ENCODE data around the gene ZBTB25. TPM values are rescaled to one million over a fixed set of nuclear protein-coding genes. Genes with fewer than 3 reads are reported as not detected.

The ZBTB25 gene
- total and polyA plus RNA-seq, 10 of the 15 experiments (the other 5 are each of a cell fraction or from before 2014, with no cell fraction given), result 4.1 to 33.9 (median 9.7) TPM

- ChIA-PET POLR2A (interaction anchor here (1.1 kb wide), 1 partner anchor 218 kb away, joined by 3 read pairs; no protein-coding TSS in a partner anchor), RAD21 (ENCODE audit: unreplicated experiment) (interaction anchor here (1.0 to 1.3 kb wide), 4 partner anchors 21 to 80 kb away, joined by 3 to 4 read pairs (median 3); no protein-coding TSS in a partner anchor), SMC1A (ENCODE audit: uncharacterized antibody, unreplicated experiment) (interaction anchor here (1.0 to 3.6 kb wide), 6 partner anchors 8 to 55 kb away, joined by 3 to 12 read pairs (median 5); no protein-coding TSS in a partner anchor), CTCF (interaction anchor here (0.6 to 3.3 kb wide), 7 partner anchors 8 to 525 kb away, joined by 3 to 13 read pairs (median 5); no protein-coding TSS in a partner anchor)
- no peak overlapping the region for H3K4me3 ChIP-seq
- H4K20me1 ChIP-seq (ENCODE audit: control insufficient read depth, insufficient read depth), result no peaks in the 10 kb centered on the region
- no peak overlapping the region for H2AFZ ChIP-seq (ENCODE audit: control insufficient read depth, low read depth, low read length)
- WGBS (ENCODE audit: insufficient coverage, insufficient replicate concordance, low lambda C conversion rate, missing lambda C conversion rate), result 100% methylated on average over 6 of the region's 6 CpGs
- peaks cover 3% of the 10 kb centered on the region; the same call in 1 of the 2 replicates for H3K4me1 ChIP-seq (ENCODE audit: control insufficient read depth, insufficient read depth, low read length)
- H3K9ac ChIP-seq (ENCODE audit: control insufficient read depth, insufficient read depth, low read length), result no peak overlapping the region
- H3K79me2 ChIP-seq (ENCODE audit: control insufficient read depth, insufficient read depth, low read length), result no peaks in the 10 kb centered on the region
- FAIRE-seq (no peak), ATAC-seq (no peak), DNase-seq (ENCODE audit: low read depth, low spot score) (no peak)
- intact Hi-C loops (cut with micrococcal nuclease; ENCODE audit: unreplicated experiment) (no loop called here), in situ Hi-C loops (cut with MboI) (no loop called here)
- no peaks in the 10 kb centered on the region for H3K9me3 ChIP-seq (replicated peaks; ENCODE audit: control insufficient read depth, insufficient read depth, low read length)
- H3K36me3 ChIP-seq (ENCODE audit: control insufficient read depth in 2 of 2, insufficient read depth in 2 of 2, low read length in 1 of 2), result peaks cover 17 to 30% of the 10 kb centered on the region in 2 experiments
- no peak for TF ChIP-seq CEBPZ (IDR thresholded peaks at IDR 0.05; ENCODE audit: low read depth, low read length)
- TF ChIP-seq BCL11A (IDR thresholded peaks at IDR 0.05; ENCODE audit: low read depth, low read length), result no peak
- TF ChIP-seq REST (IDR thresholded peaks at IDR 0.05; ENCODE audit: low read depth, low read length), result no peak
- TF ChIP-seq GATAD2B (conservative IDR thresholded peaks at IDR 0.05; ENCODE audit: low read depth), result no peak
- TF ChIP-seq RUNX3 (IDR thresholded peaks at IDR 0.05; ENCODE audit: low read length), result no peak
- no peak for TF ChIP-seq SMAD5 (IDR thresholded peaks at IDR 0.05; ENCODE audit: low read depth)
- no peak for TF ChIP-seq NBN (IDR thresholded peaks at IDR 0.05)
- no peak overlapping the region for H3K27ac ChIP-seq (ENCODE audit: control insufficient read depth, insufficient read depth)
- H3K27me3 ChIP-seq (replicated peaks in 1 of 2; ENCODE audit: control insufficient read depth in 2 of 2, insufficient read depth in 2 of 2, low read length in 1 of 2), result no peaks in the 10 kb centered on the region
- no peak overlapping the region for H3K4me2 ChIP-seq (ENCODE audit: control insufficient read depth, insufficient read depth)
- no TSS peak for BruUV-seq (replicated peaks)
Observed at GRCh38 chr14:64423987-64424386, 79.7 kb downstream of the ZBTB25 start.

Data from GM12878 (cell line).